GM12878 (cell line): ENCODE results near the gene FANCM. TPM values are rescaled to one million over a fixed set of nuclear protein-coding genes. Genes with fewer than 3 reads are reported as not detected.

ENCODE experiments used
- ATAC-seq: fragments of 200-7000 bp; cut with Tn5 transposase; 3 replicates; pipeline ENCODE4 v1.9.1; 2020; ENCODE audit warnings: mild to moderate bottlenecking, moderate library complexity
- BruUV-seq: library from RNA; stranded (reverse); fragments of 400-500 nt; replicated peaks from 2 replicates; lab custom pipeline; 2021; lab: Mats Ljungman, UMichigan
- CTCF ChIA-PET: fragments of 300-600 bp; sonication (Branson Sonifier 250); formaldehyde crosslinking; extraction: SDS; loops from one replicate; lab custom pipeline; 2021; ENCODE audit warnings: inconsistent platforms; lab: Yijun Ruan, JAX
- POLR2A ChIA-PET: fragments of 350-600 bp; formaldehyde crosslinking; extraction: SDS; loops from one replicate; lab custom pipeline; 2021; ENCODE audit warnings: inconsistent platforms; lab: Charles Lee
- RAD21 ChIA-PET: fragments of 300-600 bp; sonication (Branson Sonifier 250); formaldehyde crosslinking; loops from one replicate; lab custom pipeline; 2023; ENCODE audit warnings: antibody characterized with exemption; ENCODE audit not compliant: unreplicated experiment; lab: Charles Lee
- SMC1A ChIA-PET: fragments of 300-600 bp; sonication (Branson Sonifier 250); formaldehyde crosslinking; loops from one replicate; lab custom pipeline; 2023; ENCODE audit not compliant: unreplicated experiment, uncharacterized antibody; lab: Charles Lee
- DNase-seq: peaks from one replicate; pipeline ENCODE4 v3.0.0-alpha.2; 2011; ENCODE audit warnings: low read depth, low spot score
- FAIRE-seq: peaks from 3 replicates; lab custom pipeline; 2011; peaks lifted over from hg19 to GRCh38; lab: Jason Lieb, UNC
- H2AFZ ChIP-seq: 2 replicates; pipeline ENCODE4 v1.6.0; 2011; ENCODE audit warnings: low read depth, low read length, control low read depth; ENCODE audit not compliant: control insufficient read depth
- H3K27ac ChIP-seq: 2 replicates; pipeline ENCODE4 v1.5.1; 2011; ENCODE audit warnings: control low read depth; ENCODE audit not compliant: control insufficient read depth, insufficient read depth
- H3K27me3 ChIP-seq, 2 experiments: replicated peaks in 1 of 2; 2 replicates each; pipeline versions ENCODE4 v1.6.0 to v1.6.1; 2011; ENCODE audit warnings: low read length in 1 of 2; ENCODE audit not compliant: control insufficient read depth in 2 of 2, insufficient read depth in 2 of 2
- H3K36me3 ChIP-seq, 2 experiments: 2 replicates each; pipeline ENCODE4 v1.5.1; 2011; ENCODE audit warnings: low read length in 1 of 2; ENCODE audit not compliant: control insufficient read depth in 2 of 2, insufficient read depth in 2 of 2
- H3K4me1 ChIP-seq: 2 replicates; pipeline ENCODE4 v1.6.1; 2011; ENCODE audit warnings: mild to moderate bottlenecking, low read length, moderate library complexity, mixed read lengths; ENCODE audit not compliant: control insufficient read depth, insufficient read depth
- H3K4me2 ChIP-seq: 2 replicates; pipeline ENCODE4 v1.6.0; 2011; ENCODE audit warnings: control low read depth; ENCODE audit not compliant: control insufficient read depth, insufficient read depth
- H3K4me3 ChIP-seq: fragments of 200-600 bp; sonication (generic); 2 replicates; pipeline ENCODE4 v1.5.1; 2016
- H3K79me2 ChIP-seq: 2 replicates; pipeline ENCODE4 v1.6.0; 2011; ENCODE audit warnings: low read length; ENCODE audit not compliant: control insufficient read depth, insufficient read depth
- H3K9ac ChIP-seq: 2 replicates; pipeline ENCODE4 v1.8.0; 2011; ENCODE audit warnings: low read length, control low read depth, mixed read lengths; ENCODE audit not compliant: control insufficient read depth, insufficient read depth
- H3K9me3 ChIP-seq: replicated peaks from 3 replicates; pipeline ENCODE4 v1.5.1; 2011; ENCODE audit warnings: mild to moderate bottlenecking, low read length; ENCODE audit not compliant: control insufficient read depth, insufficient read depth
- H4K20me1 ChIP-seq: 2 replicates; pipeline ENCODE4 v1.6.0; 2011; ENCODE audit not compliant: control insufficient read depth, insufficient read depth
- EGR1 ChIP-seq, 2 experiments: IDR thresholded peaks; 1 replicate in 1 of 2; 2 replicates in 1 of 2; pipeline ENCODE4 v1.6.1; 2011 to 2012; ENCODE audit warnings: low read depth in 2 of 2, low read length in 2 of 2, borderline replicate concordance in 1 of 2, mild to moderate bottlenecking in 1 of 2, moderate library complexity in 1 of 2
- IKZF1 ChIP-seq: fragments of 450-650 bp; conservative IDR thresholded peaks from 2 replicates; pipeline ENCODE4 v1.6.1; 2017; ENCODE audit warnings: antibody characterized with exemption, mild to moderate bottlenecking
- NFXL1 ChIP-seq: fragments of 450-650 bp; IDR thresholded peaks from 2 replicates; pipeline ENCODE4 v1.6.1; 2017; ENCODE audit warnings: antibody characterized with exemption, mild to moderate bottlenecking, borderline replicate concordance
- NR2C1 ChIP-seq: fragments of 450-650 bp; IDR thresholded peaks from 2 replicates; pipeline ENCODE4 v1.6.1; 2017; ENCODE audit warnings: antibody characterized with exemption, mild to moderate bottlenecking, moderate library complexity
- NR2F1 ChIP-seq: fragments of 450-650 bp; conservative IDR thresholded peaks from 2 replicates; pipeline ENCODE4 v1.6.1; 2017; ENCODE audit warnings: mild to moderate bottlenecking
- SRF ChIP-seq, 2 experiments: IDR thresholded peaks; 2 replicates each; pipeline ENCODE4 v1.6.1; 2011; ENCODE audit warnings: low read depth in 2 of 2, low read length in 2 of 2, mild to moderate bottlenecking in 1 of 2, moderate library complexity in 1 of 2
- YBX1 ChIP-seq: fragments of 450-650 bp; IDR thresholded peaks from 2 replicates; pipeline ENCODE4 v1.6.1; 2016; ENCODE audit warnings: antibody characterized with exemption
- ZBED1 ChIP-seq: IDR thresholded peaks from 2 replicates; pipeline ENCODE4 v1.6.1; 2016; ENCODE audit warnings: borderline replicate concordance
- WGBS: methylation state at CpG from one replicate; pipeline ENCODE4 v1.1.6; 2016; ENCODE audit warnings: low lambda C conversion rate; ENCODE audit not compliant: insufficient replicate concordance, insufficient coverage; ENCODE audit errors: missing lambda C conversion rate; 5-methylcytosine and 5-hydroxymethylcytosine counted together
- in situ Hi-C: fragments of 300-500 bp; cut with MboI; formaldehyde crosslinking; loops from 9 replicates; pipeline ENCODE4 v1.14.3; 2018; ENCODE audit warnings: mixed read lengths
- intact Hi-C: fragments of 100-400 bp; cut with micrococcal nuclease; formaldehyde crosslinking; loops from one replicate; pipeline ENCODE4 v1.14.2; 2022; ENCODE audit not compliant: unreplicated experiment
- polyA plus RNA-seq, 11 experiments: library from polyadenylated mRNA; depleted of rRNA in 4 of 11; unstranded in 6 of 11; stranded (reverse) in 5 of 11; fragments of >200 nt; fragmentation: Nextera tagmentation in 4 of 11; fragmentation: Illumina TruSeq in 1 of 11; extraction: Ambion mirVana in 4 of 11; extraction: Trizol in 1 of 11; gene quantifications; 1 replicate in 1 of 11; 2 replicates in 10 of 11; pipeline versions ENCODE4 v1.2.1 to v1.2.3, GENCODE V29; 2011 to 2016; ENCODE audit warnings: inconsistent platforms in 2 of 11, missing spikeins in 2 of 11, low read depth in 1 of 11
- total RNA-seq, 4 experiments: library from RNA; depleted of rRNA in 3 of 4; stranded (reverse); fragments of >200 nt in 3 of 4; fragmentation: Illumina TruSeq in 1 of 4; extraction: Trizol in 1 of 4; gene quantifications; 2 replicates each; pipeline versions ENCODE4 v1.2.1 to v1.2.3, GENCODE V29; 2013 to 2021
- TF ChIP-seq, protein P1 (sequence below): fragments of 450-650 bp; IDR thresholded peaks from 2 replicates; pipeline ENCODE4 v1.6.1; 2016; ENCODE audit warnings: mild to moderate bottlenecking
- TF ChIP-seq, protein P2 (sequence below): IDR thresholded peaks from 2 replicates; pipeline ENCODE4 v1.6.1; 2011; ENCODE audit warnings: borderline replicate concordance, low read depth, mild to moderate bottlenecking, moderate library complexity, mixed read lengths, low read length; ENCODE audit not compliant: insufficient read depth; ENCODE audit errors: extremely low read length
- TF ChIP-seq, protein P3 (sequence below): fragments of 450-650 bp; IDR thresholded peaks from 2 replicates; pipeline ENCODE4 v1.6.1; 2014; ENCODE audit warnings: mild to moderate bottlenecking
- TF ChIP-seq, protein P4 (sequence below), 3 experiments: IDR thresholded peaks in 2 of 3; conservative IDR thresholded peaks in 1 of 3; 2 replicates each; pipeline ENCODE4 v1.5.1; 2011; ENCODE audit warnings: low read depth in 3 of 3, low read length in 3 of 3, mild to moderate bottlenecking in 3 of 3, control low read depth in 2 of 3, moderate library complexity in 2 of 3, inconsistent platforms in 1 of 3, mixed read lengths in 1 of 3; ENCODE audit not compliant: control insufficient read depth in 2 of 3, insufficient read depth in 1 of 3; ENCODE audit errors: extremely low read depth in 1 of 3
- TF ChIP-seq, protein P5 (sequence below): fragments of 450-650 bp; IDR thresholded peaks from 2 replicates; pipeline ENCODE4 v1.6.1; 2017; ENCODE audit warnings: borderline replicate concordance

The FANCM gene
- total and polyA plus RNA-seq, 10 of the 15 experiments (the other 5 are each of a cell fraction or from before 2014, with no cell fraction given) = 6.4 to 17.6 (median 10.6) TPM

DNA sequence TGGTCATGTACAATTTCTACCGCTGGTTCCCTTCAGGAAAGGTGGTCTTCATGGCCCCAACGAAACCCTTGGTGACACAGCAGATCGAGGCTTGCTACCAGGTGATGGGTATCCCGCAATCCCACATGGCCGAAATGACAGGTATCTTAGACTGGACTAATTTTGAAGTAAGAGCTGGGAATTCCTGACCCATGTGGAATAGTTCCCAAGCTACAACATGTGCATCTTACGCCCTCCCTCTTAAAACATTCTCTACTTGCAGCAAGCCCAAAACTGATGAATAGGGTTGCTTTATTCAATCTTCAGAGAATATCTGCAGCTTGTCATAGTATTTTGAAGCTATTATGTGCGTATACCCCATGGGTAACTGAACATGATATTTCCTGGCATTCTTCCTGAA is 669 bp downstream of the FANCM start (continued):
- TF ChIP-seq, protein P1, sequence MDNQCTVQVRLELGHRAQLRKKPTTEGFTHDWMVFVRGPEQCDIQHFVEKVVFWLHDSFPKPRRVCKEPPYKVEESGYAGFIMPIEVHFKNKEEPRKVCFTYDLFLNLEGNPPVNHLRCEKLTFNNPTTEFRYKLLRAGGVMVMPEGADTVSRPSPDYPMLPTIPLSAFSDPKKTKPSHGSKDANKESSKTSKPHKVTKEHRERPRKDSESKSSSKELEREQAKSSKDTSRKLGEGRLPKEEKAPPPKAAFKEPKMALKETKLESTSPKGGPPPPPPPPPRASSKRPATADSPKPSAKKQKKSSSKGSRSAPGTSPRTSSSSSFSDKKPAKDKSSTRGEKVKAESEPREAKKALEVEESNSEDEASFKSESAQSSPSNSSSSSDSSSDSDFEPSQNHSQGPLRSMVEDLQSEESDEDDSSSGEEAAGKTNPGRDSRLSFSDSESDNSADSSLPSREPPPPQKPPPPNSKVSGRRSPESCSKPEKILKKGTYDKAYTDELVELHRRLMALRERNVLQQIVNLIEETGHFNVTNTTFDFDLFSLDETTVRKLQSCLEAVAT = no peak
- TF ChIP-seq ZBED1 = no peak
- TF ChIP-seq, protein P2, sequence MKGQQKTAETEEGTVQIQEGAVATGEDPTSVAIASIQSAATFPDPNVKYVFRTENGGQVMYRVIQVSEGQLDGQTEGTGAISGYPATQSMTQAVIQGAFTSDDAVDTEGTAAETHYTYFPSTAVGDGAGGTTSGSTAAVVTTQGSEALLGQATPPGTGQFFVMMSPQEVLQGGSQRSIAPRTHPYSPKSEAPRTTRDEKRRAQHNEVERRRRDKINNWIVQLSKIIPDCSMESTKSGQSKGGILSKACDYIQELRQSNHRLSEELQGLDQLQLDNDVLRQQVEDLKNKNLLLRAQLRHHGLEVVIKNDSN = no peak
- TF ChIP-seq, protein P3, sequence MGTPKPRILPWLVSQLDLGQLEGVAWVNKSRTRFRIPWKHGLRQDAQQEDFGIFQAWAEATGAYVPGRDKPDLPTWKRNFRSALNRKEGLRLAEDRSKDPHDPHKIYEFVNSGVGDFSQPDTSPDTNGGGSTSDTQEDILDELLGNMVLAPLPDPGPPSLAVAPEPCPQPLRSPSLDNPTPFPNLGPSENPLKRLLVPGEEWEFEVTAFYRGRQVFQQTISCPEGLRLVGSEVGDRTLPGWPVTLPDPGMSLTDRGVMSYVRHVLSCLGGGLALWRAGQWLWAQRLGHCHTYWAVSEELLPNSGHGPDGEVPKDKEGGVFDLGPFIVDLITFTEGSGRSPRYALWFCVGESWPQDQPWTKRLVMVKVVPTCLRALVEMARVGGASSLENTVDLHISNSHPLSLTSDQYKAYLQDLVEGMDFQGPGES = no peak

DNA sequence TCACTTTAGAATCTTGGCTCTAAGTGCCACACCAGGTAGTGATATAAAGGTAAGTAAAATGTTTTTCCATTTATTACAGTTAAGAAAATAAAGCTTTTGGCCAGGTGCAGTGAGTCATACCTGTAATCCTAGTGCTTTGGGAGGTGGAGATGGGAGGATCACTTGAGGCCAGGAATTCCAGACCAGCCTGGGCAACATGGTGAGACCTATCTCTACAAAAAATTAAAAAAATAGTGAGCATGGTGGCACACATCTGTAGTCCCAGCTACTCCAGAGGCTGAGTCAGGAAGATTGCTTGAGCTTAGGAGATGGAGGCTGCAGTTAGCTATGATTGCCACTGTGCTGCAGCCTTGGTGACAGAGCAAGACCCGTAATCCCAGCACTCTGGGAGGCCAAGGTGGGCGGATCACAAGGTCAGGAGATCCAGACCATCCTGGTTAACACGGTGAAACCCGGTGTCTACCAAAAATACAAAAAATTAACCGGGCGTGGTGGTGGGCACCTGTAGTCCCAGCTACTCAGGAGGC is 5.0 kb downstream of the FANCM start:
- no TSS peak for BruUV-seq
- H4K20me1 ChIP-seq = no peaks in the 10 kb centered on the region
- H3K4me2 ChIP-seq = no peak overlapping the region
- ChIA-PET SMC1A (interaction anchor here (1.0 to 1.7 kb wide), 2 partner anchors 12 to 113 kb away, joined by 4 read pairs; no protein-coding TSS in a partner anchor), POLR2A (interaction anchor here (0.6 kb wide), 1 partner anchor 54 kb away, joined by 3 read pairs; no protein-coding TSS in a partner anchor), RAD21 (no interaction called here), CTCF (interaction anchor here (0.7 to 2.0 kb wide), 2 partner anchors 128 to 132 kb away, joined by 3 to 7 read pairs; no protein-coding TSS in a partner anchor)
- H3K79me2 ChIP-seq = peaks cover 53% of the 10 kb centered on the region
- H3K27ac ChIP-seq = no peak overlapping the region
- ATAC-seq = no peak
- H2AFZ ChIP-seq = no peak overlapping the region
- no peaks in the 10 kb centered on the region for H3K9me3 ChIP-seq
- no peak overlapping the region for H3K9ac ChIP-seq
- in situ Hi-C loops = no loop called here
- no peak for DNase-seq
- H3K27me3 ChIP-seq = no peaks in the 10 kb centered on the region
- intact Hi-C loops = no loop called here
- H3K4me3 ChIP-seq = no peak overlapping the region
- peaks cover 16% of the 10 kb centered on the region for H3K4me1 ChIP-seq
- WGBS = 100% methylated on average over 6 of the region's 6 CpGs
- no peak for FAIRE-seq
- peaks cover 0 to 5% of the 10 kb centered on the region in 2 experiments; a peak in 1 of 4 replicates for H3K36me3 ChIP-seq
- TF ChIP-seq IKZF1 (no peak), EGR1 (IDR thresholded peaks at IDR 0.05; ENCODE audit: borderline replicate concordance in 1 of 2, low read depth in 2 of 2, low read length in 2 of 2) (no peak), YBX1 (no peak), SRF (IDR thresholded peaks at IDR 0.05; ENCODE audit: low read depth in 2 of 2, low read length in 2 of 2) (no peak), NR2F1 (no peak), NFXL1 (no peak), NR2C1 (no peak)
- TF ChIP-seq, protein P4, sequence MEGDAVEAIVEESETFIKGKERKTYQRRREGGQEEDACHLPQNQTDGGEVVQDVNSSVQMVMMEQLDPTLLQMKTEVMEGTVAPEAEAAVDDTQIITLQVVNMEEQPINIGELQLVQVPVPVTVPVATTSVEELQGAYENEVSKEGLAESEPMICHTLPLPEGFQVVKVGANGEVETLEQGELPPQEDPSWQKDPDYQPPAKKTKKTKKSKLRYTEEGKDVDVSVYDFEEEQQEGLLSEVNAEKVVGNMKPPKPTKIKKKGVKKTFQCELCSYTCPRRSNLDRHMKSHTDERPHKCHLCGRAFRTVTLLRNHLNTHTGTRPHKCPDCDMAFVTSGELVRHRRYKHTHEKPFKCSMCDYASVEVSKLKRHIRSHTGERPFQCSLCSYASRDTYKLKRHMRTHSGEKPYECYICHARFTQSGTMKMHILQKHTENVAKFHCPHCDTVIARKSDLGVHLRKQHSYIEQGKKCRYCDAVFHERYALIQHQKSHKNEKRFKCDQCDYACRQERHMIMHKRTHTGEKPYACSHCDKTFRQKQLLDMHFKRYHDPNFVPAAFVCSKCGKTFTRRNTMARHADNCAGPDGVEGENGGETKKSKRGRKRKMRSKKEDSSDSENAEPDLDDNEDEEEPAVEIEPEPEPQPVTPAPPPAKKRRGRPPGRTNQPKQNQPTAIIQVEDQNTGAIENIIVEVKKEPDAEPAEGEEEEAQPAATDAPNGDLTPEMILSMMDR (IDR thresholded peaks at IDR 0.05 in 2 of 3, conservative IDR thresholded peaks at IDR 0.05 in 1 of 3; ENCODE audit: control insufficient read depth in 2 of 3, extremely low read depth in 1 of 3, insufficient read depth in 1 of 3, low read depth in 3 of 3, low read length in 3 of 3) = no peak
- TF ChIP-seq, protein P5, sequence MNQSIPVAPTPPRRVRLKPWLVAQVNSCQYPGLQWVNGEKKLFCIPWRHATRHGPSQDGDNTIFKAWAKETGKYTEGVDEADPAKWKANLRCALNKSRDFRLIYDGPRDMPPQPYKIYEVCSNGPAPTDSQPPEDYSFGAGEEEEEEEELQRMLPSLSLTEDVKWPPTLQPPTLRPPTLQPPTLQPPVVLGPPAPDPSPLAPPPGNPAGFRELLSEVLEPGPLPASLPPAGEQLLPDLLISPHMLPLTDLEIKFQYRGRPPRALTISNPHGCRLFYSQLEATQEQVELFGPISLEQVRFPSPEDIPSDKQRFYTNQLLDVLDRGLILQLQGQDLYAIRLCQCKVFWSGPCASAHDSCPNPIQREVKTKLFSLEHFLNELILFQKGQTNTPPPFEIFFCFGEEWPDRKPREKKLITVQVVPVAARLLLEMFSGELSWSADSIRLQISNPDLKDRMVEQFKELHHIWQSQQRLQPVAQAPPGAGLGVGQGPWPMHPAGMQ = no peak
